Ovary (tissue), 9 donors: ENCODE measurements around the gene MCFD2. TPM values are rescaled to one million over a fixed set of nuclear protein-coding genes. Genes with fewer than 3 reads are reported as not detected.

ENCODE experiments used
- DNase-seq, 5 donors: peaks; one replicate each; pipeline ENCODE4 v3.0.0-alpha.2; 2019 to 2020
- H3K27ac ChIP-seq, 2 donors: fragments of 200-600 bp; one replicate each; pipeline versions ENCODE4 v1.5.1 to v1.8.0; 2019 to 2022
- H3K27me3 ChIP-seq: fragments of 200-600 bp; one replicate; pipeline ENCODE4 v1.8.0; 2022
- H3K36me3 ChIP-seq: fragments of 200-600 bp; sonication (generic); one replicate; pipeline ENCODE4 v1.5.1; 2019
- H3K4me1 ChIP-seq: one replicate; pipeline ENCODE4 v1.8.1; 2013; ENCODE audit warnings: mild to moderate bottlenecking, moderate library complexity; ENCODE audit not compliant: insufficient read depth
- H3K4me3 ChIP-seq: fragments of 200-600 bp; sonication (generic); one replicate; pipeline ENCODE4 v1.5.1; 2017
- H3K9me3 ChIP-seq, 2 donors: fragments of 200-600 bp in 1 of 2; sonication (generic) in 1 of 2; one replicate each; pipeline versions ENCODE4 v1.5.1 to v1.8.1; 2013 to 2019; ENCODE audit warnings: mild to moderate bottlenecking in 1 of 2, moderate library complexity in 1 of 2
- EP300 ChIP-seq: sonication (generic); formaldehyde crosslinking; IDR thresholded peaks from one replicate; pipeline ENCODE4 v1.6.1; 2017; ENCODE audit warnings: antibody characterized with exemption
- POLR2A ChIP-seq: fragments of 450-650 bp; IDR thresholded peaks from one replicate; pipeline ENCODE4 v1.6.1; 2017; ENCODE audit warnings: antibody characterized with exemption, mild to moderate bottlenecking, moderate library complexity
- WGBS, 3 donors: extraction: QIAGEN DNeasy Blood & Tissue Kit in 1 of 3; methylation state at CpG; one replicate each; pipeline versions ENCODE4 v1.1.5 to v1.1.7; 2013 to 2017; 5-methylcytosine and 5-hydroxymethylcytosine counted together
- intact Hi-C, 4 donors: fragments of 100-400 bp; cut with DNase I; formaldehyde crosslinking; loops; one replicate each; pipeline versions ENCODE4 v1.11.0 to v1.15.1; 2022 to 2023
- polyA plus RNA-seq, 2 donors: library from polyadenylated mRNA; stranded (reverse); fragments of 200-250 nt in 1 of 2; fragments of 350-450 nt in 1 of 2; fragmentation: Illumina TruSeq in 1 of 2; extraction: RNeasy Lipid Tissue Mini Kit (QIAGEN cat#74804) in 1 of 2; gene quantifications; one replicate each; pipeline ENCODE4 v1.2.3, GENCODE V29; 2013 to 2014
- total RNA-seq, 7 donors: library from RNA; depleted of rRNA in 2 of 7; stranded (reverse); fragments of >200 nt in 2 of 7; fragmentation: NEBNext Ultra II Directional in 3 of 7; extraction: Animal tissue kit (Norgen Biotek cat#: 25700) in 3 of 7; gene quantifications; one replicate each; pipeline versions ENCODE4 v1.1.0 to v1.2.4, GENCODE V29; 2016 to 2023
- TF ChIP-seq, protein P1 (sequence below), 3 donors: fragments of 450-650 bp in 2 of 3; fragments of 200-600 bp in 1 of 3; IDR thresholded peaks; one replicate each; pipeline versions ENCODE4 v1.5.1 to v1.8.0; 2016 to 2022; ENCODE audit warnings: antibody characterized with exemption in 3 of 3, mild to moderate bottlenecking in 1 of 3
- donor health status: DM: no; HTN: no; CAD: no; lungs with moderate emphysema.
- donor health status: DM: no; HTN: no; CAD: no.
- donor health status: Bipolar disorder and iron deficiency.
- donor health status: DM: yes; HTN: yes; CAD: no.
- donor health status: DM: no; HTN: no; CAD: no.
- donor health status: DM: yes; HTN: yes; CAD: no.

Gene MCFD2
- total and polyA plus RNA-seq, 9 donors: 62.8 to 176 (median 134) TPM

DNA sequence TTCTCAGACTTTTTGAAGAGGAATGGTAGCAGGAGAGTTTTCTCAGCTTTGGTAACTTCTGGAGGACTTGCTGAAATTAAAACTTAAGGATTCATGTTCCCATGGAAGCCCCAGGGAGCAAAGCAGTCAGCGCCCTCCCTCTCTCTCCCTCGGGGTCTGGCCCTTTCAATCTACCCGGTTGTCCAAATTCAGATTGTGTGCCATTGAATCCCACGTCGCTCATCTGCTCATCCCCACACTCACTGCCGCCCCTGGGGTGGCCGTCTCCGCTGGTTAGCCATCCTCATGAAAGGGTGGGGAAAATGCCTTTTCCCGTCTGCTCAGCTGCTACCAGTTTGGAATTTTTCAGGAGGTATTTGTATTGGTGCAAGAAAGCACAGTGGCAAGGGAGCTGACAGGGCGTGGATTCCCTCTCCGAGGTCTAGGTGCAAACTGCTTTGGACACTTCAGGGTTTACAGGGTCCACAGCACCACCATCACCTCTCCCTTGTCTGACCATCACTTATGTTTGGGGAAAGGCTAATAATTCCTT lies 27.1 kb downstream of the MCFD2 start:
- no peak overlapping the region for H3K4me3 ChIP-seq
- WGBS, 3 donors: 76 to 79% (median 78%) methylated on average over 10 to 11 of the region's 11 CpGs
- no peaks in the 10 kb centered on the region for H3K4me1 ChIP-seq
- DNase-seq: no peak
- H3K36me3 ChIP-seq: no peaks in the 10 kb centered on the region
- H3K27ac ChIP-seq: no peak overlapping the region
- H3K27me3 ChIP-seq: no peaks in the 10 kb centered on the region
- TF ChIP-seq POLR2A (no peak), EP300 (no peak)
- TF ChIP-seq, protein P1, sequence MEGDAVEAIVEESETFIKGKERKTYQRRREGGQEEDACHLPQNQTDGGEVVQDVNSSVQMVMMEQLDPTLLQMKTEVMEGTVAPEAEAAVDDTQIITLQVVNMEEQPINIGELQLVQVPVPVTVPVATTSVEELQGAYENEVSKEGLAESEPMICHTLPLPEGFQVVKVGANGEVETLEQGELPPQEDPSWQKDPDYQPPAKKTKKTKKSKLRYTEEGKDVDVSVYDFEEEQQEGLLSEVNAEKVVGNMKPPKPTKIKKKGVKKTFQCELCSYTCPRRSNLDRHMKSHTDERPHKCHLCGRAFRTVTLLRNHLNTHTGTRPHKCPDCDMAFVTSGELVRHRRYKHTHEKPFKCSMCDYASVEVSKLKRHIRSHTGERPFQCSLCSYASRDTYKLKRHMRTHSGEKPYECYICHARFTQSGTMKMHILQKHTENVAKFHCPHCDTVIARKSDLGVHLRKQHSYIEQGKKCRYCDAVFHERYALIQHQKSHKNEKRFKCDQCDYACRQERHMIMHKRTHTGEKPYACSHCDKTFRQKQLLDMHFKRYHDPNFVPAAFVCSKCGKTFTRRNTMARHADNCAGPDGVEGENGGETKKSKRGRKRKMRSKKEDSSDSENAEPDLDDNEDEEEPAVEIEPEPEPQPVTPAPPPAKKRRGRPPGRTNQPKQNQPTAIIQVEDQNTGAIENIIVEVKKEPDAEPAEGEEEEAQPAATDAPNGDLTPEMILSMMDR (IDR thresholded peaks at IDR 0.05): no peak
- H3K9me3 ChIP-seq: no peaks in the 10 kb centered on the region
- intact Hi-C loops: loop anchor here in 3 of 4 donors (5.0 kb wide), 3 partner anchors 236 to 421 kb away; no protein-coding TSS in a partner anchor

DNA sequence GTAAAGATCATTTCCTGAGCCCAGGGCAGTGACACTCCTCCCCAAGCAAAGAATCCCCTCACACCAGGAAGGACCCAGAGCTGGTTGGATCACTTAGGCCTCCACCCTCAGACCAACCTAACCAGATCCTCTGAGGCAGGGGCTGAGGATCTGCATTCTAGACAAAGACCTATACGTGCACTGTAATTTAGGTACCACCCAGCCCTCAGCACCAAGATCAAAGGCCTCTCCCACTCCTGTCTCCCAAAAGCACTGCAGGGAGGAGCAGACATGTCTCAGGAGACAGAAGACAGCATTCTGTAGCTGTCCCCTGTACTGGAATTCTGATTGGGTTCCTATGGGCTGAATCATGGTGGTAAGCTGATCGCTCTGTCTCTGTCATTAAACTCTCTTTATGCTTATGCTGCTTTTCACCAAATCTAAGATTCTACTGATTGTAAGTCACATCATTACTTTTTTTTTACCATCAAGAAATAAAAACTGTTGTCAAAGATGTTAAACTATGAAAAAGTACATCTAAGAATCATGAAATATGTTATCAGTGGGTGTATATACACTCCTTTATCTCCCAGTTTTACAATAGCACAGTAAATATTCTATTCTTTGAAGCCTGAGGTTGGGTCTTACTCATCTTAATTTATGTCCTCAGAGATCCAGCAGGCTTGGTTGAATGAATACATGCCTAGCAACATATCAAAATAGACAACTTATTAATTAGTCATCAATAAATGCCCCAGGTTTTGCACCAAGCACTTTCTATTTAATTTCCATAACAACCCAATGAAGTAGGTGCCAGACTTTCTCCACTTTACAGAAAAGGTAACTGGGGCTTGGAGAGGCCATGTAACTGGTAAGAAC lies 28.3 kb downstream of the MCFD2 start:
- intact Hi-C loops: loop anchor here in 3 of 4 donors (2.0 to 5.0 kb wide), 4 partner anchors 235 to 420 kb away; no protein-coding TSS in a partner anchor
- Histone ChIP-seq H3K36me3 (no peaks in the 10 kb centered on the region), H3K27me3 (no peaks in the 10 kb centered on the region), H3K4me3 (no peak overlapping the region), H3K4me1 (peaks cover under 1% of the 10 kb centered on the region), H3K27ac (no peak overlapping the region), H3K9me3 (no peaks in the 10 kb centered on the region)
- WGBS, 3 donors: 95 to 97% (median 96%) methylated on average over 2 of the region's 2 CpGs
- DNase-seq: no peak
- no peak for TF ChIP-seq EP300
- TF ChIP-seq POLR2A: no peak
- TF ChIP-seq, protein P1 (IDR thresholded peaks at IDR 0.05): no peak

DNA sequence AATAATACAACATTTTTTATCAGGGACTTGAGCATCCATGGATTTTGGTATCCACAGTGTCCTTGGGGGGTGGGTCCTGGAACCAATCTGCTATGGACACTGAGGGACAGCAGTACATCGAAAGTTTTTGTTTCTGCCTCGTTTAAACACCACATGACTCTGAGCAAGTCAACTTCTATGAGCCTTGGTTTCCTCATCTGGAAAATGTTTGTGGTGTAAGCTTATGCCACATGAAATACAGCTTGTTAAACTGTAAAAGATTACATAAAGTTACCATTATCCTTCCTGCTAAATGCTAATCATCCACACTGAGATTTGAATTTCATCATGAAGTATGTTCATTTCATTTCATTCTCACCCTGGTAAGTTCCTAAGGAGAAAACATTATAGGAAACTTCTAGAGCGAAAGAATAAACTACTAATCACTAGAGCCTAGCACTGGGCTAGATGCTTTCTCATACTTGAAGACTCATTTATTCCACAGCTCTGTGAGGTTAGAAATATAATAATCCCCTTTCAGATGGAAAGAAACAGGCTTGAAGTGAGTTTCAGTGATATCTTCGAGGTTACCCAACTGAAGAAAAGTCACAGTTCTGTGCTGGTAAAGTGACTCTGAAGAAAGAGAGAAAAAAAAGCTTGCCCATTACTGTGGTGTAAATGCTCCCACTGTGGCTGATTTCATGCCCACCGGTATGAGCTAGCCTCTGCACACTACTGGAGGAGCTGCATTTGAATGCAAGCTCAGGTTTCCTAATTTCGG lies 29.2 kb downstream of the MCFD2 start:
- Histone ChIP-seq H3K36me3 (no peaks in the 10 kb centered on the region), H3K27me3 (no peaks in the 10 kb centered on the region), H3K9me3 (no peaks in the 10 kb centered on the region), H3K27ac (no peak overlapping the region), H3K4me1 (peaks cover 7% of the 10 kb centered on the region), H3K4me3 (no peak overlapping the region)
- WGBS, 3 donors: 89 to 95% (median 92%) methylated on average over 6 of the region's 6 CpGs
- no peak for DNase-seq
- intact Hi-C loops: loop anchor here in 3 of 4 donors (2.0 to 5.0 kb wide), 4 partner anchors 234 to 420 kb away; no protein-coding TSS in a partner anchor
- TF ChIP-seq EP300: no peak
- TF ChIP-seq, protein P1 (IDR thresholded peaks at IDR 0.05): no peak
- TF ChIP-seq POLR2A: no peak

DNA sequence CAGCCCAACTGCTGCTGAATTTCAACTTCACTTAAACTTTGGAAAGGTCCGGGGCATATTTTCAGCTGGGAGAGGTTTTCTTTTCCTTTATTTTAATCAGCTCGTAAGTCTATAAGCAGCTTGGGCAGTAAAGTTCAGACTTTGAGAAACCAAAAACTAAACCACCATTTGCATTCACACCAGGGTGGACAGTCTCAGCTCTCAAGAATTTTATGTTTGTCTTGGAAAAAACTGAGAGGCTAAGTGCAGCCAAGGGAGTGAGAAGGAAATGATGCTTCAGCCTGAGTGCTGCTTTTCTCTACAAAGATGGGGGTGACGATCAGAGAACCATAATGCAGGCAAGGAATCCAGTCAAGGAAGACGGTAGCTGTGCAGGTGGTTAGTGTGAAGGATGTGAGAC lies 30.2 kb downstream of the MCFD2 start:
- 64 to 67% (median 65%) methylated on average over 4 of the region's 4 CpGs for WGBS, 3 donors
- Histone ChIP-seq H3K9me3 (no peaks in the 10 kb centered on the region), H3K27me3 (no peaks in the 10 kb centered on the region), H3K4me3 (no peak overlapping the region), H3K4me1 (peaks cover 9% of the 10 kb centered on the region), H3K27ac (no peak overlapping the region), H3K36me3 (no peaks in the 10 kb centered on the region)
- TF ChIP-seq, protein P1 (IDR thresholded peaks at IDR 0.05): no peak
- TF ChIP-seq POLR2A: no peak
- TF ChIP-seq EP300: no peak
- intact Hi-C loops: loop anchor here in 3 of 4 donors (5.0 kb wide), 3 partner anchors 233 to 418 kb away; no protein-coding TSS in a partner anchor
- DNase-seq: no peak
